Endometrial microvascular endothelial cells (primary cell): ENCODE results near the gene OPHN1. TPM values are rescaled to one million over a fixed set of nuclear protein-coding genes. Genes with fewer than 3 reads are reported as not detected.

Experiments used
- in situ Hi-C: cut with HindIII; loops from 2 replicates; pipeline ENCODE4 v1.10.0; 2017; ENCODE audit warnings: low sequenced_read_pairs, low pct_unique_long_range_greater_than_20kb; ENCODE audit errors: inconsistent ontology term
- total RNA-seq: library from RNA; depleted of rRNA; stranded (reverse); fragments of >200 nt; gene quantifications from one replicate; pipeline ENCODE4 v1.2.3, GENCODE V29; 2015; ENCODE audit errors: inconsistent ontology term

The OPHN1 gene
- total RNA-seq, 1 donor from 2014 or later: 8.5 TPM

GRCh38 chrX:68059469-68059868, 373.8 kb downstream of the OPHN1 start:
- in situ Hi-C loops: no loop called here

GRCh38 chrX:68049466-68049865, 383.8 kb downstream of the OPHN1 start:
- in situ Hi-C loops: no loop called here

- in situ Hi-C loops: no loop called here
Measured at GRCh38 chrX:68048774-68049173, 384.5 kb downstream of the OPHN1 start.

- in situ Hi-C loops: no loop called here
Measured at GRCh38 chrX:68045008-68045577, 388.2 kb downstream of the OPHN1 start.

DNA sequence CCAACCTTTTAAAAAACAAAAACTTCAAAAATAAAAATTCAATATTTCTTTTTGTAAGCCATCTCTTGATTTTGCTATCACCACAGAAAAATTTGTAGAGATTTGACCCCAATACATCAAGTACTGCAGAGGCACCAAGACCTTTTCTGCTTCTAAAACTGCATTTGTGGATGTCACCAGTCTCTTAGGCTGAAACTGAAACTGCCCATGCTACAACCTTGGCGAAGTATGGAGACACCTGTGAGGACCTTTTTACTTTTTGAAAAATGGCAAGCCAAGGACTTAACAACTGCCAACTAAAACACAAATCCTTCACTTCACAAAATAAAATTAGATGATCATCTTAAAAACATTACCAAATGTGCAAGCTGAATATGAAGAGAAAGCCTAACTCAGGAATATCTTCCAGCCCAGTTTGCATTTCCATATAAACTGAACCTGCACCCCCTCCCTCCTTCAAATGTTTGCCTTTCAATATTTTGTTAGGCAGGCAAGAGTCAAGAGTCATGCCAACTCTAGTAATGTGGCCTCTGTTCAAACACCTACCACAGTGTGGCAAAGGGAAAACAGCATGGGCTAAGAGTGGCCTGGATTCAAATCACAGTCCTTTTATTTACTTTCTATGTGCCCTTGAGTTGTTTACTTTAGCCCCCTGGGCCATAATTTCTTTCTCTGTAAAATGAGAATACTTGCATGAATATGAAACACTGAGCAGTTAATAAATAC, 389.4 kb downstream of the OPHN1 start:
- in situ Hi-C loops: no loop called here

DNA sequence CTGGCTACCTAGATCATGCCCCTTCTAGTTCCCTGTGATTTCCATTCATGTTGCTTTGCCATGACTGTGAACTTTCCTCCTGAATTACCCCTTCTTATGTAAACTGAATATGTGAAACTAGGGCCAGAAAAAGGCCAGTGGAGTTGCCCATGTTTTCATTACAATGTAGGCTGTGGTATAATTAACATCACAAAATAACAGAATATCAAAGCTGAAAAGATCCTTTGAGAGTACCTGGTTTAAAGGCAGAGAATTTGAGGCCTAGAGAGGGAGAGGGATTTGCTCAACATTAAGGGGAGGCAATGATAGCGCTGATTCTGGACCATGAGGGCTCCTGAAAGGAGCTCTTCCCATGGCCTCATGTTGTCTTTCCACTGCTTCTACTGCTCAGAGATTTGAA, 392.2 kb downstream of the OPHN1 start:
- in situ Hi-C loops: no loop called here

- in situ Hi-C loops: no loop called here
Measured at GRCh38 chrX:68018248-68019203, 414.8 kb downstream of the OPHN1 start.

GRCh38 chrX:67998540-67998939, 434.8 kb downstream of the OPHN1 start:
- in situ Hi-C loops: no loop called here

Other genes starting within 250 kb of the OPHN1 start
- 35.8 TPM for gene YIPF6, start 65.6 kb upstream of the OPHN1 start, total RNA-seq
- 6.0 TPM for gene STARD8, start 214.2 kb upstream of the OPHN1 start, total RNA-seq